Suprapubic skin (tissue), 4 donors: Measurements from ENCODE around the gene ELL. TPM values are rescaled to one million over a fixed set of nuclear protein-coding genes. Genes with fewer than 3 reads are reported as not detected.

Source experiments
- DNase-seq, 2 donors: peaks; one replicate each; pipeline ENCODE4 v3.0.0-alpha.2; 2019; ENCODE audit warnings: low spot score in 2 of 2
- H3K27ac ChIP-seq: fragments of 200-600 bp; sonication (generic); one replicate; pipeline ENCODE4 v1.5.1; 2019
- H3K27me3 ChIP-seq: fragments of 200-600 bp; sonication (generic); one replicate; pipeline ENCODE4 v1.5.1; 2019
- H3K36me3 ChIP-seq: fragments of 200-600 bp; sonication (generic); one replicate; pipeline ENCODE4 v1.5.1; 2019
- H3K4me1 ChIP-seq: fragments of 200-600 bp; sonication (generic); one replicate; pipeline ENCODE4 v1.5.1; 2019
- H3K4me3 ChIP-seq: fragments of 200-600 bp; sonication (generic); one replicate; pipeline ENCODE4 v1.5.1; 2019; ENCODE audit warnings: mild to moderate bottlenecking
- H3K9me3 ChIP-seq: fragments of 200-600 bp; sonication (generic); one replicate; pipeline ENCODE4 v1.5.1; 2019
- CTCF ChIP-seq, 2 donors: fragments of 200-600 bp in 1 of 2; fragments of 450-650 bp in 1 of 2; sonication (generic) in 1 of 2; IDR thresholded peaks; one replicate each; pipeline ENCODE4 v1.5.1; 2016 to 2019; ENCODE audit warnings: antibody characterized with exemption in 2 of 2, mild to moderate bottlenecking in 1 of 2, moderate library complexity in 1 of 2
- EP300 ChIP-seq: sonication (generic); formaldehyde crosslinking; IDR thresholded peaks from one replicate; pipeline ENCODE4 v1.6.1; 2017; ENCODE audit warnings: antibody characterized with exemption
- POLR2A ChIP-seq, 2 donors: fragments of 450-650 bp; IDR thresholded peaks; one replicate each; pipeline ENCODE4 v1.6.1; 2017; ENCODE audit warnings: antibody characterized with exemption in 2 of 2, mild to moderate bottlenecking in 2 of 2, moderate library complexity in 2 of 2
- POLR2AphosphoS5 ChIP-seq, 3 donors: sonication (generic); formaldehyde crosslinking; IDR thresholded peaks; one replicate each; pipeline ENCODE4 v1.6.1; 2017; ENCODE audit warnings: antibody characterized with exemption in 3 of 3
- WGBS: methylation state at CpG from one replicate; pipeline ENCODE4 v1.1.5; 2018; 5-methylcytosine and 5-hydroxymethylcytosine counted together
- total RNA-seq, 4 donors: library from RNA; depleted of rRNA; stranded (reverse); fragments of >200 nt; gene quantifications; one replicate each; pipeline ENCODE4 v1.1.0, GENCODE V29; 2016

ELL gene
- total RNA-seq, 4 donors from 2014 or later, result 27.0 to 59.5 (median 36.9) TPM

GRCh38 chr19:18426416-18426767, 95.5 kb downstream of the ELL start:
- H3K27me3 ChIP-seq, result no peaks in the 10 kb centered on the region
- H3K9me3 ChIP-seq, result no peaks in the 10 kb centered on the region
- 60% methylated on average over 1 of the region's 8 CpGs for whole genome bisulfite sequencing
- TF ChIP-seq CTCF (IDR thresholded peaks at IDR 0.05), result no peak
- no peak for TF ChIP-seq POLR2A (IDR thresholded peaks at IDR 0.05)
- no peak for TF ChIP-seq EP300
- no peak for TF ChIP-seq POLR2AphosphoS5 (IDR thresholded peaks at IDR 0.05)
- H3K4me3 ChIP-seq, result no peak overlapping the region
- DNase-seq, result no peak
- peak overlapping the region; percentile 65 for H3K27ac ChIP-seq
- peaks cover 68% of the 10 kb centered on the region for H3K4me1 ChIP-seq
- H3K36me3 ChIP-seq, result no peaks in the 10 kb centered on the region

GRCh38 chr19:18425515-18426415, 96.1 kb downstream of the ELL start:
- TF ChIP-seq CTCF (IDR thresholded peaks at IDR 0.05) (peak in 1 of 2 donors; percentile 9), POLR2AphosphoS5 (IDR thresholded peaks at IDR 0.05) (no peak)
- Histone ChIP-seq H3K27me3 (no peaks in the 10 kb centered on the region), H3K36me3 (no peaks in the 10 kb centered on the region), H3K27ac (peak overlapping the region; percentile 65), H3K4me1 (peaks cover 74% of the 10 kb centered on the region), H3K4me3 (no peak overlapping the region), H3K9me3 (no peaks in the 10 kb centered on the region)
- DNase-seq, result peak in 1 of 2 donors; percentile 81
- WGBS, result 38% methylated on average over 14 of the region's 18 CpGs

GRCh38 chr19:18424890-18425514, 96.9 kb downstream of the ELL start:
- H3K27me3 ChIP-seq, result no peaks in the 10 kb centered on the region
- no peaks in the 10 kb centered on the region for H3K36me3 ChIP-seq
- no peak for DNase-seq
- no peaks in the 10 kb centered on the region for H3K9me3 ChIP-seq
- peak overlapping the region; percentile 65 for H3K27ac ChIP-seq
- H3K4me3 ChIP-seq, result no peak overlapping the region
- peaks cover 82% of the 10 kb centered on the region for H3K4me1 ChIP-seq
- 81% methylated on average over 15 of the region's 17 CpGs for WGBS
- no peak for TF ChIP-seq POLR2AphosphoS5 (IDR thresholded peaks at IDR 0.05)

- 77% methylated on average over 20 of the region's 22 CpGs for WGBS
- H3K9me3 ChIP-seq, result no peaks in the 10 kb centered on the region
- no peak overlapping the region for H3K4me3 ChIP-seq
- no peak for DNase-seq
- TF ChIP-seq POLR2AphosphoS5 (IDR thresholded peaks at IDR 0.05) (no peak), CTCF (IDR thresholded peaks at IDR 0.05) (no peak), POLR2A (IDR thresholded peaks at IDR 0.05) (no peak), EP300 (no peak)
- no peaks in the 10 kb centered on the region for H3K36me3 ChIP-seq
- H3K4me1 ChIP-seq, result peaks cover 81% of the 10 kb centered on the region
- no peaks in the 10 kb centered on the region for H3K27me3 ChIP-seq
- H3K27ac ChIP-seq, result no peak overlapping the region
Measured at GRCh38 chr19:18424122-18424889, 97.6 kb downstream of the ELL start.

GRCh38 chr19:18423258-18424020, 98.4 kb downstream of the ELL start:
- no peak overlapping the region for H3K4me3 ChIP-seq
- peaks cover 80% of the 10 kb centered on the region for H3K4me1 ChIP-seq
- H3K27ac ChIP-seq, result no peak overlapping the region
- H3K36me3 ChIP-seq, result no peaks in the 10 kb centered on the region
- TF ChIP-seq POLR2A (IDR thresholded peaks at IDR 0.05) (no peak), CTCF (IDR thresholded peaks at IDR 0.05) (no peak), EP300 (no peak), POLR2AphosphoS5 (IDR thresholded peaks at IDR 0.05) (no peak)
- no peak for DNase-seq
- no peaks in the 10 kb centered on the region for H3K27me3 ChIP-seq
- 85% methylated on average over 18 of the region's 21 CpGs for WGBS
- no peaks in the 10 kb centered on the region for H3K9me3 ChIP-seq
